Stomach (tissue), 9 donors: ENCODE results near the gene GVQW3. TPM values are rescaled to one million over a fixed set of nuclear protein-coding genes. Genes with fewer than 3 reads are reported as not detected.
"Not testable (repeated sequence)": the region's sequence is repeated elsewhere in the genome, so short reads cannot be mapped to it uniquely, and the experiment has no call there.

Source experiments
- DNase-seq, 2 donors: peaks; one replicate each; pipeline versions ENCODE4 v3.0.0 to v3.0.0-alpha.2; 2013 to 2019
- H3K27ac ChIP-seq, 5 donors: fragments of 200-600 bp in 4 of 5; sonication (generic) in 4 of 5; one replicate each; pipeline ENCODE4 v1.5.1; 2013 to 2019; ENCODE audit warnings: mild to moderate bottlenecking in 1 of 5, moderate library complexity in 1 of 5
- H3K27me3 ChIP-seq, 3 donors: fragments of 200-600 bp; sonication (generic); one replicate each; pipeline ENCODE4 v1.5.1; 2017 to 2019; ENCODE audit warnings: mixed run types in 1 of 3
- H3K36me3 ChIP-seq, 4 donors: fragments of 200-600 bp; sonication (generic); 1 replicate in 3 of 4; 2 replicates in 1 of 4; pipeline ENCODE4 v1.5.1; 2016 to 2019
- H3K4me1 ChIP-seq, 4 donors: fragments of 200-600 bp; sonication (generic); one replicate each; pipeline ENCODE4 v1.5.1; 2016 to 2019
- H3K4me3 ChIP-seq, 4 donors: fragments of 200-600 bp; sonication (generic) in 3 of 4; one replicate each; pipeline ENCODE4 v1.5.1; 2016 to 2019; ENCODE audit warnings: mild to moderate bottlenecking in 1 of 4
- H3K9me3 ChIP-seq, 4 donors: fragments of 200-600 bp; sonication (generic); one replicate each; pipeline ENCODE4 v1.5.1; 2016 to 2019
- CTCF ChIP-seq, 7 experiments: fragments of 450-650 bp in 4 of 7; fragments of 200-600 bp in 3 of 7; sonication (generic) in 3 of 7; IDR thresholded peaks; one replicate each; pipeline ENCODE4 v1.5.1; 2016 to 2019; ENCODE audit warnings: antibody characterized with exemption in 7 of 7, control low read depth in 2 of 7, mild to moderate bottlenecking in 1 of 7
- EP300 ChIP-seq: sonication (generic); formaldehyde crosslinking; IDR thresholded peaks from one replicate; pipeline ENCODE4 v1.6.1; 2017; ENCODE audit warnings: antibody characterized with exemption
- POLR2A ChIP-seq, 4 donors: fragments of 450-650 bp; IDR thresholded peaks; one replicate each; pipeline ENCODE4 v1.6.1; 2016; ENCODE audit warnings: antibody characterized with exemption in 4 of 4, control low read depth in 2 of 4, mild to moderate bottlenecking in 1 of 4, moderate library complexity in 1 of 4
- POLR2AphosphoS5 ChIP-seq, 3 donors: sonication (generic); formaldehyde crosslinking; IDR thresholded peaks; one replicate each; pipeline ENCODE4 v1.6.1; 2016; ENCODE audit warnings: antibody characterized with exemption in 3 of 3
- WGBS, 5 donors: extraction: QIAGEN DNeasy Blood & Tissue Kit in 3 of 5; methylation state at CpG; one replicate each; pipeline versions ENCODE4 v1.1.5 to v1.1.7; 2013 to 2018; 5-methylcytosine and 5-hydroxymethylcytosine counted together
- intact Hi-C: fragments of 100-400 bp; cut with DNase I; formaldehyde crosslinking; loops from one replicate; pipeline ENCODE4 v1.15.1; 2023; ENCODE audit warnings: low total_unique reads
- polyA plus RNA-seq, 3 donors: library from polyadenylated mRNA; stranded (reverse); fragments of 200-250 nt; gene quantifications; one replicate each; pipeline ENCODE4 v1.2.3, GENCODE V29; 2013
- total RNA-seq, 5 donors: library from RNA; depleted of rRNA; stranded (reverse); fragments of >200 nt; gene quantifications; one replicate each; pipeline versions ENCODE4 v1.1.0 to v1.2.3, GENCODE V29; 2014 to 2016
- donor health status: healthy with polysubstance abuse.
- donor health status: Bipolar disorder and iron deficiency.
- donor health status: healthy.

GVQW3 gene
- total and polyA plus RNA-seq, 8 donors, result 0.15 to 24.1 (median 2.0) TPM; not detected in 1

DNA sequence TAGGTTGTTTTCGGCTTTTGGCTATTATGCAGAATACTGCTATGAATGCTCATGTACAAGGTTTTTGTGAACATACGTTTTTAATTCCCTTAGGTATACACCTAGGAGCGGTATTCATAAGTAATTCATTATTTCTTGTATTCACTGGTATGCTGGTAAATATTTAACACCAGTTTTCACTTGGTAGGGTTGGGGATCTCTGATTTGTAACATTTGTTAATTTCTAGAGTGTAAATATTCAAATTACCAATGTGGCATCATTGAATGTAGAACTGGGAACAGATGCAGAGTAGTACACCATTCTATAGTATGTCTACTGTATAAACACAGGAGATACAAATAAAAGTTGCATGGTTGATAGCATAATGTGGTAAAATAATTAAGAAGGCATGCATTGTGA is 16.3 kb downstream of the GVQW3 start:
- no peaks in the 10 kb centered on the region for H3K9me3 ChIP-seq
- intact Hi-C loops, result no loop called here
- no peak overlapping the region for H3K27ac ChIP-seq
- TF ChIP-seq EP300, result no peak
- no peak for TF ChIP-seq POLR2A (IDR thresholded peaks at IDR 0.05)
- no peak for TF ChIP-seq CTCF (IDR thresholded peaks at IDR 0.05)
- no peak for TF ChIP-seq POLR2AphosphoS5 (IDR thresholded peaks at IDR 0.05)
- DNase-seq, result no peak
- H3K4me3 ChIP-seq, result no peak overlapping the region
- no peaks in the 10 kb centered on the region for H3K4me1 ChIP-seq
- 87 to 96% (median 93%) methylated on average over 3 of the region's 3 CpGs for WGBS, 5 donors
- no peaks in the 10 kb centered on the region for H3K36me3 ChIP-seq
- no peaks in the 10 kb centered on the region for H3K27me3 ChIP-seq

GRCh38 chr11:76400967-76401366 is 19.8 kb downstream of the GVQW3 start:
- 70 to 88% (median 71%) methylated on average over 1 of the region's 1 CpG for WGBS, 5 donors
- no peak for TF ChIP-seq POLR2AphosphoS5 (IDR thresholded peaks at IDR 0.05)
- TF ChIP-seq EP300, result no peak
- no peak for TF ChIP-seq CTCF (IDR thresholded peaks at IDR 0.05)
- TF ChIP-seq POLR2A (IDR thresholded peaks at IDR 0.05), result no peak

DNA sequence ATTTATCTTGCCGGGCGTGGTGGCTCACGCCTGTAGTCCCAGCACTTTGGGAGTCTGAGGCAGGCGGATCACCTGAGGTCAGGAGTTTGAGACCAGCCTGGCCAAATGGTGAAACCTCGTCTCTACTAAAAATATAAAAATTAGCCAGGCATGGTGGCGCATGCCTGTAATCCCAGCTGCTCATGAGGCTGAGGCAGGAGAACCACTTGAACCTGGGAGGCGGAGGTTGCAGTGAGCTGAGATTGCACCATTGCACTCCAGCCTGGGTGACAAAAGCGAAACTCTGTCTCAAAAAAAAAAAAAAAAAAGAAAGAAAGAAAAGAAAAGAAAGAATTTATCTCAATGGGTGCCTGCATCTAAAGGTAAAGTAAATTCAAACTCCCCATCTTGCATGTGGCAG is 20.4 kb downstream of the GVQW3 start:
- H3K27ac ChIP-seq, H3K36me3 ChIP-seq, DNase-seq, intact Hi-C loops, H3K9me3 ChIP-seq, H3K4me1 ChIP-seq, H3K27me3 ChIP-seq, H3K4me3 ChIP-seq: not testable (repeated sequence)
- 79 to 90% (median 85%) methylated on average over 8 of the region's 8 CpGs for WGBS, 5 donors

More at GRCh38 chr11:76400967-76401366, 19.8 kb downstream of the GVQW3 start:
- Histone ChIP-seq H3K9me3 (no peaks in the 10 kb centered on the region), H3K36me3 (no peaks in the 10 kb centered on the region), H3K4me1 (no peaks in the 10 kb centered on the region), H3K27me3 (no peaks in the 10 kb centered on the region), H3K4me3 (no peak overlapping the region), H3K27ac (no peak overlapping the region)
- no peak for DNase-seq
- intact Hi-C loops, result no loop called here

GRCh38 chr11:76406359-76406758 is 25.2 kb downstream of the GVQW3 start:
- 82 to 96% (median 94%) methylated on average over 4 of the region's 4 CpGs for WGBS, 5 donors
- Histone ChIP-seq H3K36me3 (no peaks in the 10 kb centered on the region), H3K27me3 (no peaks in the 10 kb centered on the region), H3K4me1 (no peaks in the 10 kb centered on the region), H3K27ac (no peak overlapping the region), H3K9me3 (no peaks in the 10 kb centered on the region), H3K4me3 (no peak overlapping the region)
- no peak for DNase-seq
- TF ChIP-seq EP300 (no peak), POLR2A (IDR thresholded peaks at IDR 0.05) (no peak), CTCF (IDR thresholded peaks at IDR 0.05) (no peak), POLR2AphosphoS5 (IDR thresholded peaks at IDR 0.05) (no peak)
- intact Hi-C loops, result no loop called here

- H3K4me1 ChIP-seq, result no peaks in the 10 kb centered on the region
- TF ChIP-seq CTCF (IDR thresholded peaks at IDR 0.05) (no peak), POLR2A (IDR thresholded peaks at IDR 0.05) (no peak), EP300 (no peak), POLR2AphosphoS5 (IDR thresholded peaks at IDR 0.05) (no peak)
- intact Hi-C loops, result no loop called here
- H3K9me3 ChIP-seq, result no peaks in the 10 kb centered on the region
- no peak for DNase-seq
- no peak overlapping the region for H3K27ac ChIP-seq
- 60 to 70% (median 66%) methylated on average over 7 of the region's 7 CpGs for WGBS, 5 donors
- no peaks in the 10 kb centered on the region for H3K27me3 ChIP-seq
- H3K36me3 ChIP-seq, result no peaks in the 10 kb centered on the region
- H3K4me3 ChIP-seq, result no peak overlapping the region
Measured at GRCh38 chr11:76408171-76408965, 27.2 kb downstream of the GVQW3 start.
